Measurements from ENCODE around the gene ZBTB7C. TPM values are rescaled to one million over a fixed set of nuclear protein-coding genes. Genes with fewer than 3 reads are reported as not detected.

ZBTB7C gene
- total RNA-seq, 1 experiment from 2014 or later: not detected

DNA sequence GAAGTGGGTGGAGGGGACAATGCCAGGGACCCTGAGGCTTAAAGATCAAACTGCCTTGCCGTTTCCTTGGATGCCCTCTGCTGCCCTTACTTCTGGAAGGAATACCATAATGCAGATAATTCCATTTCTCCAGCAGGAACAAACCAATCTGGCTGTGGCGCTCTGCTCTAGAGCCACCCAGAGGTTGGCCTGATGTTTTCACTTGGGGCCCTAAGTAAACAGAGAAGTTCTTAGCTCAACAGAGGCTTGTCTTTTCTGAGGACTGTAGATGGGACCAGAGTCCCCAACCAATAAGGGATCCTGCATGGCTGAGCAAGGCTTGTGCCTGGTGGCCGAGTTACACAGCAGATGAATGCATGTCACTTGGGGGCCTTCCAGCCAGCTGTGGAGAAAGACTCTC is 230.2 kb downstream of the ZBTB7C start:
- no peak for DNase-seq
- peaks cover 3% of the 10 kb centered on the region for H3K36me3 Mint-ChIP-seq (ENCODE audit: insufficient read depth, unreplicated experiment)
- H3K9me3 Mint-ChIP-seq (ENCODE audit: low read depth, unreplicated experiment): no peaks in the 10 kb centered on the region
- intact Hi-C loops (cut with micrococcal nuclease; ENCODE audit: unreplicated experiment): no loop called here
- peaks cover 100% of the 10 kb centered on the region for H3K27me3 Mint-ChIP-seq (ENCODE audit: unreplicated experiment)
- CTCF ChIA-PET: interaction anchor here (0.6 kb wide), 1 partner anchor 16 kb away, joined by 3 read pairs; no protein-coding TSS in a partner anchor
- H3K4me3 Mint-ChIP-seq (ENCODE audit: low read depth, unreplicated experiment): no peak overlapping the region
- no TSS peak for BruUV-seq (replicated peaks)
- no peaks in the 10 kb centered on the region for H3K4me1 Mint-ChIP-seq (ENCODE audit: low read depth, unreplicated experiment)
- TF ChIP-seq, protein P1, sequence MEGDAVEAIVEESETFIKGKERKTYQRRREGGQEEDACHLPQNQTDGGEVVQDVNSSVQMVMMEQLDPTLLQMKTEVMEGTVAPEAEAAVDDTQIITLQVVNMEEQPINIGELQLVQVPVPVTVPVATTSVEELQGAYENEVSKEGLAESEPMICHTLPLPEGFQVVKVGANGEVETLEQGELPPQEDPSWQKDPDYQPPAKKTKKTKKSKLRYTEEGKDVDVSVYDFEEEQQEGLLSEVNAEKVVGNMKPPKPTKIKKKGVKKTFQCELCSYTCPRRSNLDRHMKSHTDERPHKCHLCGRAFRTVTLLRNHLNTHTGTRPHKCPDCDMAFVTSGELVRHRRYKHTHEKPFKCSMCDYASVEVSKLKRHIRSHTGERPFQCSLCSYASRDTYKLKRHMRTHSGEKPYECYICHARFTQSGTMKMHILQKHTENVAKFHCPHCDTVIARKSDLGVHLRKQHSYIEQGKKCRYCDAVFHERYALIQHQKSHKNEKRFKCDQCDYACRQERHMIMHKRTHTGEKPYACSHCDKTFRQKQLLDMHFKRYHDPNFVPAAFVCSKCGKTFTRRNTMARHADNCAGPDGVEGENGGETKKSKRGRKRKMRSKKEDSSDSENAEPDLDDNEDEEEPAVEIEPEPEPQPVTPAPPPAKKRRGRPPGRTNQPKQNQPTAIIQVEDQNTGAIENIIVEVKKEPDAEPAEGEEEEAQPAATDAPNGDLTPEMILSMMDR (IDR thresholded peaks at IDR 0.05; ENCODE audit: unreplicated experiment): no peak
- H3K27ac Mint-ChIP-seq (ENCODE audit: unreplicated experiment): no peak overlapping the region

DNA sequence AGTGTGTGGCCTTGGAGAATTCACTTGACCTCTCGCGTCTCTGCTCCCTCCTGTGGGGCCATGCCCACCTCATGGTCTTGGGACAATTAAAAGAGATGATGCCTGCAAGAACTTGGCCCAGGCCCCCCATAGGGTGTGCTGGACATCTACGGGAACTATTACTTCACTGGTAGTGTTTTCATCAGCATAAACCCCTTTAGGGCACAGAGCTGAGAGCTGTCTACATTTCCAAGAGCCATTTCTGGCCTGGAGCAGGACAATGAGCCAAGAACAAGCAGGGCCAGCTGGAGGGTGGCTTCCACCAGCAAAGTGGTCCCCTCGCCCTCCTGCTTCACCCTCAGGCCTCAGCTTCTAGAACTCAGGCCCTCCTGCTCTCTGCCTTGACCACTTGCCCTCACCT is 232.3 kb downstream of the ZBTB7C start:
- DNase-seq: no peak
- no peak overlapping the region for H3K27ac Mint-ChIP-seq (ENCODE audit: unreplicated experiment)
- intact Hi-C loops (cut with micrococcal nuclease; ENCODE audit: unreplicated experiment): no loop called here
- H3K9me3 Mint-ChIP-seq (ENCODE audit: low read depth, unreplicated experiment): no peaks in the 10 kb centered on the region
- no TSS peak for BruUV-seq (replicated peaks)
- no peaks in the 10 kb centered on the region for H3K36me3 Mint-ChIP-seq (ENCODE audit: insufficient read depth, unreplicated experiment)
- no peaks in the 10 kb centered on the region for H3K4me1 Mint-ChIP-seq (ENCODE audit: low read depth, unreplicated experiment)
- H3K27me3 Mint-ChIP-seq (ENCODE audit: unreplicated experiment): peaks cover 99% of the 10 kb centered on the region
- CTCF ChIA-PET: no interaction called here
- TF ChIP-seq, protein P1 (IDR thresholded peaks at IDR 0.05; ENCODE audit: unreplicated experiment): no peak
- H3K4me3 Mint-ChIP-seq (ENCODE audit: low read depth, unreplicated experiment): no peak overlapping the region

DNA sequence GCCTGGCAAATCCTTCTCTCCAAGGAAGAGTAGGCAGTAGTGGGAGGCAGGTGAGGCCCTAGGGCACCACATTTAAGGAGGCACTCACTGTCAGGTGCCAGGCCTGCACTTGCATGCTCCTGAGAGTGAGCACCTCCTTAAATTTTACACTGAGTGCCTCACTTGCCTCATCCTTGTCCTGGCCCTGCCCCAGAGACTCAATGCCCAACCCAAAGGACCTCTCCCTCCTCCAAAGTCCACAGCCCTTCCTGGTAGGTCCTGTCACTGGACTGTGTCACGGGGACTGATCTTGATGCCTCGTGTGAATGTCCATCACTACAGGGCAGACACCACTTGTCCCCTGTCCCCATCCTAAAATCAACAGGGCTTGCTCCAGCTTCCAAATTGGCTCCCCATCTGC is 235.6 kb downstream of the ZBTB7C start:
- no peak for DNase-seq
- Mint-ChIP-seq H3K9me3 (ENCODE audit: low read depth, unreplicated experiment) (no peaks in the 10 kb centered on the region), H3K27me3 (ENCODE audit: unreplicated experiment) (peaks cover 99% of the 10 kb centered on the region), H3K36me3 (ENCODE audit: insufficient read depth, unreplicated experiment) (no peaks in the 10 kb centered on the region), H3K27ac (ENCODE audit: unreplicated experiment) (no peak overlapping the region), H3K4me3 (ENCODE audit: low read depth, unreplicated experiment) (no peak overlapping the region), H3K4me1 (ENCODE audit: low read depth, unreplicated experiment) (no peaks in the 10 kb centered on the region)
- TF ChIP-seq, protein P1 (IDR thresholded peaks at IDR 0.05; ENCODE audit: unreplicated experiment): no peak
- CTCF ChIA-PET: no interaction called here
- BruUV-seq (replicated peaks): no TSS peak
- intact Hi-C loops (cut with micrococcal nuclease; ENCODE audit: unreplicated experiment): no loop called here

DNA sequence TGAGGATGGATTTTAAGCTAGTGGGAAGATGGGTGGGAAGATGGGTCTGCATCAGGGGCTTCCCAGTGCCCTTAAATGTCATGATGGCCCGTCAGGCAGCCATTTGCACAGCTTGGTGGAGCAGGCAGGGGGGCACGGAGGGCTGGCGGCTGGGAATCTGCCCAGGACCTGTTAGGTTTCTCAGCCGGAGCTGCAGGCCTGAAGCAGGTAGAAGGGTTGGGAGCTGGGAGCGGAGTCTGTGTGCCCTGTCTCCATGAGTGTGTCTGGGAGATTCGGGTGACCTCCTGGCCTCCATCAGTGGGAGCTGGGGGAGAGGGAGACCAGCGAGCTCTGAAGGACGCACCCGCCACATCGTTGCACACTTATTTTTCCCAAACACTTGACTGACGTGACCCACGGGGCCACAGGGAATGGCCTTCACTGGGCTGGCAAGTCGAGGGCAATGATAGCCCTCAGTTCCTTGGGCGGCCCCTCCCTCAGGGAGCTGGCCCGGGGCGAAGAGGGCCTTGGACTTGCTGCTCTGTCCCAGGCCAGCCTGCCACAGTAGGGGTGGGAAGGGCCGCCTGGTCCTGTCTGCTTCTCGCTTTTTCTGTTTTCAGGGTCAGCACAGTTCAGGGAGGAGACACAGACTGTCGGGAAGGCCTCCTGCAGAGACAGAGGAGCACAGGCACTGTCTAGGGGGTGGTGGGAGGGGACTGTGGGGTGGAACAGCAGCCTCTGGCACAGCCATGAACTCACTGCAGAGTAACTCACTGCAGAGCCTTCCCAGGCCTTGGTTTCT is 236.8 kb downstream of the ZBTB7C start:
- Mint-ChIP-seq H3K4me1 (ENCODE audit: low read depth, unreplicated experiment) (peaks cover 6% of the 10 kb centered on the region), H3K9me3 (ENCODE audit: low read depth, unreplicated experiment) (no peaks in the 10 kb centered on the region), H3K36me3 (ENCODE audit: insufficient read depth, unreplicated experiment) (no peaks in the 10 kb centered on the region), H3K4me3 (ENCODE audit: low read depth, unreplicated experiment) (no peak overlapping the region), H3K27me3 (ENCODE audit: unreplicated experiment) (peaks cover 99% of the 10 kb centered on the region), H3K27ac (ENCODE audit: unreplicated experiment) (no peak overlapping the region)
- BruUV-seq (replicated peaks): no TSS peak
- intact Hi-C loops (cut with micrococcal nuclease; ENCODE audit: unreplicated experiment): no loop called here
- DNase-seq: no peak
- TF ChIP-seq, protein P1 (IDR thresholded peaks at IDR 0.05; ENCODE audit: unreplicated experiment): no peak
- CTCF ChIA-PET: no interaction called here

Measured in Calu3 (cell line).